Prostate gland (tissue), 2 donors: Measurements from ENCODE around the gene FMN1. TPM values are rescaled to one million over a fixed set of nuclear protein-coding genes. Genes with fewer than 3 reads are reported as not detected.

Experiments used
- DNase-seq: peaks from one replicate; pipeline ENCODE4 v3.0.0-alpha.2; 2019; ENCODE audit warnings: low spot score
- H3K27ac ChIP-seq, 2 donors: fragments of 200-600 bp; sonication (generic); 2 replicates each; pipeline ENCODE4 v1.5.1; 2017 to 2019
- H3K27me3 ChIP-seq: fragments of 200-600 bp; sonication (generic); replicated peaks from 2 replicates; pipeline ENCODE4 v1.5.1; 2019; ENCODE audit not compliant: insufficient read depth
- H3K36me3 ChIP-seq, 2 donors: fragments of 200-600 bp; sonication (generic); 1 replicate in 1 of 2; 2 replicates in 1 of 2; pipeline versions ENCODE4 v1.5.1 to v1.8.1; 2017 to 2019
- H3K4me1 ChIP-seq: fragments of 200-600 bp; sonication (generic); replicated peaks from 2 replicates; pipeline ENCODE4 v1.5.1; 2019
- H3K4me3 ChIP-seq, 2 donors: fragments of 200-600 bp; sonication (generic); 2 replicates each; pipeline ENCODE4 v1.5.1; 2017 to 2019
- H3K9me3 ChIP-seq: fragments of 200-600 bp; sonication (generic); 2 replicates; pipeline ENCODE4 v1.5.1; 2017
- POLR2A ChIP-seq: fragments of 450-650 bp; IDR thresholded peaks from one replicate; pipeline ENCODE4 v1.6.1; 2016; ENCODE audit warnings: antibody characterized with exemption, mild to moderate bottlenecking
- POLR2AphosphoS5 ChIP-seq: sonication (generic); formaldehyde crosslinking; IDR thresholded peaks from one replicate; pipeline ENCODE4 v1.6.1; 2017; ENCODE audit warnings: antibody characterized with exemption
- WGBS: methylation state at CpG from one replicate; pipeline ENCODE4 v1.1.5; 2018; 5-methylcytosine and 5-hydroxymethylcytosine counted together
- intact Hi-C: fragments of 100-400 bp; cut with DNase I; formaldehyde crosslinking; loops from one replicate; pipeline ENCODE4 v1.14.2; 2022
- total RNA-seq, 2 donors: library from RNA; depleted of rRNA; stranded (reverse); fragments of >200 nt; gene quantifications; one replicate each; pipeline ENCODE4 v1.1.0, GENCODE V29; 2016
- TF ChIP-seq, protein P1 (sequence below), 4 experiments: fragments of 200-600 bp in 2 of 4; fragments of 450-650 bp in 2 of 4; sonication (generic) in 2 of 4; IDR thresholded peaks; 1 replicate in 3 of 4; 2 replicates in 1 of 4; pipeline ENCODE4 v1.5.1; 2016 to 2019; ENCODE audit warnings: antibody characterized with exemption in 4 of 4, mild to moderate bottlenecking in 2 of 4, moderate library complexity in 2 of 4

FMN1 gene
- total RNA-seq, 2 donors from 2014 or later: 7.1 to 32.5 TPM

DNA sequence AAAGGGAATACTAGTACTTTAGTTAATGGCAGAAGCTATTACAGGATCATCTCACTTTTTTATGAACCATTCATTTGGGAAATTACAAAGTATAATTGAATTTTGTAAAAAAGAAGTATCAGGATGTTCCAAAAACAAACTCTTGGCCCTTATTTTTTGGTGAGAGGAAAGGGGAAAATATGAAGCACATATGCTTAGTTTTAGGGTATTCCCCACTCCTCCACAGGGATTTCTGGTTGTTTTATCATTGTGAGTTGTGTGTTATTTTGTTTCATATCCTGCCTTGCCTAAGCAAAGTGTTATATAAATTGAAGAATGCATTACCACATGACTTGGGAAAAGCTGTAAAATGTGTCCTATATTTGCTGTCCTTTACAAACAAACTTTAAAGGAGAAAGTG is 227.0 kb downstream of the FMN1 start:
- intact Hi-C loops: no loop called here
- H3K27me3 ChIP-seq: no peaks in the 10 kb centered on the region
- no peaks in the 10 kb centered on the region for H3K9me3 ChIP-seq
- no peak overlapping the region for H3K27ac ChIP-seq
- DNase-seq: no peak
- TF ChIP-seq POLR2A (no peak), POLR2AphosphoS5 (no peak)
- TF ChIP-seq, protein P1, sequence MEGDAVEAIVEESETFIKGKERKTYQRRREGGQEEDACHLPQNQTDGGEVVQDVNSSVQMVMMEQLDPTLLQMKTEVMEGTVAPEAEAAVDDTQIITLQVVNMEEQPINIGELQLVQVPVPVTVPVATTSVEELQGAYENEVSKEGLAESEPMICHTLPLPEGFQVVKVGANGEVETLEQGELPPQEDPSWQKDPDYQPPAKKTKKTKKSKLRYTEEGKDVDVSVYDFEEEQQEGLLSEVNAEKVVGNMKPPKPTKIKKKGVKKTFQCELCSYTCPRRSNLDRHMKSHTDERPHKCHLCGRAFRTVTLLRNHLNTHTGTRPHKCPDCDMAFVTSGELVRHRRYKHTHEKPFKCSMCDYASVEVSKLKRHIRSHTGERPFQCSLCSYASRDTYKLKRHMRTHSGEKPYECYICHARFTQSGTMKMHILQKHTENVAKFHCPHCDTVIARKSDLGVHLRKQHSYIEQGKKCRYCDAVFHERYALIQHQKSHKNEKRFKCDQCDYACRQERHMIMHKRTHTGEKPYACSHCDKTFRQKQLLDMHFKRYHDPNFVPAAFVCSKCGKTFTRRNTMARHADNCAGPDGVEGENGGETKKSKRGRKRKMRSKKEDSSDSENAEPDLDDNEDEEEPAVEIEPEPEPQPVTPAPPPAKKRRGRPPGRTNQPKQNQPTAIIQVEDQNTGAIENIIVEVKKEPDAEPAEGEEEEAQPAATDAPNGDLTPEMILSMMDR (IDR thresholded peaks at IDR 0.05): no peak
- H3K4me1 ChIP-seq: no peaks in the 10 kb centered on the region
- no peaks in the 10 kb centered on the region for H3K36me3 ChIP-seq
- H3K4me3 ChIP-seq: no peak overlapping the region

DNA sequence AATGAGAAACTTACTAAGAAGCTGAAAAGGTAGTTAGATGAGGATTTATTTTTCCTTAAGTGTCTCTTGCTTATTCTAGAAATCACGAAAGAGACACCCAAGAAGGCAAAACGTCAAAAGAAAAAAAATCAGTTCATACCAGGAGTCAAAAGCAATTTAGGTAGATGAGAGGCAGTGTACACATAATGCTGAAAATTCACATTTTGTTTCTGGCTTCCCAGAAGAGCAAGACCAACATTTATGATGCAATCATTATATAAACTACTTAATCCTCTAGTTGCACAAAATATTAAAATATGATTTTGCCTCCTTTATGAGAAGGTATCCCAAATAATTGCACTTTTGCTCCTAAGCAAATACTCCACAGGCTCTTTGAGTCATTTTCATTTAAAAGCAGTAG is 228.0 kb downstream of the FMN1 start:
- intact Hi-C loops: no loop called here
- DNase-seq: no peak

DNA sequence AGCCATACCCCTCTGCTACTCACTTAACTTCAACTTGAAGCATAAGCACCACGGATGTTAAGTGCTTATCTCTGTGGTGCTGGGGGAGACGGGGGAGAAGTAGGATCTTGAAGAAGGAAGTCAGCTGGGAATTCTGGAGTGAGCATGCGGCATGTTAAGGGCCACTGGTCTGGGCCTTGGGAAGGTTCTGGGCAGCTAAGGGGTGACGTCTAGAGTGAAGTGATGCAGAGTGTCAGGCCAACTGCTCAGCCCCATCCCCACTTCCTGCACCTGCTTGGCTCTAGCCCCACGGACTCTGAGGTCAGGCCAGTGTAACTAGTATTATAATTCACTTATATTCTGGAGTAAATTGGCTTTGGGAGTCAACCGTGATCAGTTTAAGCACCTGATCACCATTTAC is 228.6 kb downstream of the FMN1 start:
- intact Hi-C loops: no loop called here

More for the DNA sequence above, 228.0 kb downstream of the FMN1 start:
- no peak overlapping the region for H3K27ac ChIP-seq
- no peaks in the 10 kb centered on the region for H3K36me3 ChIP-seq
- H3K4me1 ChIP-seq: no peaks in the 10 kb centered on the region
- H3K9me3 ChIP-seq: no peaks in the 10 kb centered on the region
- H3K4me3 ChIP-seq: no peak overlapping the region
- 86% methylated on average over 2 of the region's 2 CpGs for WGBS
- TF ChIP-seq, protein P1 (IDR thresholded peaks at IDR 0.05): no peak
- TF ChIP-seq POLR2AphosphoS5: no peak
- TF ChIP-seq POLR2A: no peak
- no peaks in the 10 kb centered on the region for H3K27me3 ChIP-seq

DNA sequence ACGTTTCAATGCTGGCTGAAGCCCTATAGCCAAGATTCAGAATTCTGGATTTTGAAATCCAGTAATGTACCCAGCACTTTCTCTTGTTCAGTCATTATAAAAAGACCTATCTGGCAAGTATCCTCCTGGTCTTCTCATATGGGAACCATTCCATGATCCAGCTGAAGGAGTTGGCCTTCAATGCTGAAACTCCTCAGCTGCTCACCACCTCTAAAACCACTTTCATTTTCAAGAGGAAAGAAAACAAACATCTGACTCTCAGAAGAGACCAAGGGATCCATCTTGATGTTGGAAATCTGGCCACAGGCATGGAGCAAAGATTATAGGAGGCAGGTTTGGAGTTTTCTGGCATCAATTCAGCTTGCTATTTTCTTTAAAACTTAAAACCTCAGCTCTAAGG is 235.4 kb downstream of the FMN1 start:
- intact Hi-C loops: loop anchor here (5.0 kb wide), 3 partner anchors 33 to 297 kb away; no protein-coding TSS in a partner anchor
- no peak overlapping the region for H3K27ac ChIP-seq
- TF ChIP-seq, protein P1 (IDR thresholded peaks at IDR 0.05): no peak
- TF ChIP-seq POLR2AphosphoS5: no peak
- TF ChIP-seq POLR2A: no peak

More for the DNA sequence above, 228.6 kb downstream of the FMN1 start:
- H3K27ac ChIP-seq: no peak overlapping the region
- no peaks in the 10 kb centered on the region for H3K36me3 ChIP-seq
- no peaks in the 10 kb centered on the region for H3K4me1 ChIP-seq
- DNase-seq: no peak
- TF ChIP-seq, protein P1 (IDR thresholded peaks at IDR 0.05): no peak
- TF ChIP-seq POLR2AphosphoS5: no peak
- no peak for TF ChIP-seq POLR2A
- WGBS: 90% methylated on average over 6 of the region's 6 CpGs
- H3K4me3 ChIP-seq: no peak overlapping the region
- H3K9me3 ChIP-seq: no peaks in the 10 kb centered on the region
- no peaks in the 10 kb centered on the region for H3K27me3 ChIP-seq

DNA sequence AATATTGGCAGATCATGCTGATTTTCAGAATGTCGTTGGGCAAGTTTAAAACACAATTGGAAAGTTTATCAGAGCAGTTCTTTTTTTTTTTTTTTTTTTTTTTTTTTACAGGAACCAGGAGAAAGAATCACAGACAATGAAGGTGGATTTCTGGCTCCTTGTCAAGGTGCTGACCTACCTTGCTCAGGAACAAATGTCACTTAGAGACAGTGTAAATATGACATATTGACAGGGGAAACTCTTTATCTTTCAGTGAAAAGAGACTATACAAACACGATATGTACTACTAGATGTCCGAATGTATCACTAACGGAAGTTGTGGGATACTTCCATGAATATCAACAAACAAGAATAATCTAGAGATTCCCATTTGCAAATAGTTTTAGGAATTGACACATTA is 237.3 kb downstream of the FMN1 start:
- no peak overlapping the region for H3K27ac ChIP-seq
- no peaks in the 10 kb centered on the region for H3K36me3 ChIP-seq
- H3K27me3 ChIP-seq: no peaks in the 10 kb centered on the region
- WGBS: 34% methylated on average over 4 of the region's 4 CpGs
- TF ChIP-seq POLR2A: no peak
- TF ChIP-seq POLR2AphosphoS5: no peak
- TF ChIP-seq, protein P1 (IDR thresholded peaks at IDR 0.05): no peak
- H3K4me3 ChIP-seq: no peak overlapping the region
- no peaks in the 10 kb centered on the region for H3K9me3 ChIP-seq
- H3K4me1 ChIP-seq: peaks cover 2% of the 10 kb centered on the region
- no peak for DNase-seq
- intact Hi-C loops: loop anchor here (5.0 kb wide), 3 partner anchors 35 to 295 kb away; no protein-coding TSS in a partner anchor

More for the DNA sequence above, 235.4 kb downstream of the FMN1 start:
- 64% methylated on average over 1 of the region's 1 CpG for WGBS
- Histone ChIP-seq H3K9me3 (no peaks in the 10 kb centered on the region), H3K4me1 (peaks cover 2% of the 10 kb centered on the region), H3K27me3 (no peaks in the 10 kb centered on the region), H3K4me3 (no peak overlapping the region), H3K36me3 (no peaks in the 10 kb centered on the region)
- DNase-seq: no peak
